GM11168 (cell line): ENCODE measurements around the gene PHC3.
"Not testable (repeated sequence)": the region's sequence is repeated elsewhere in the genome, so short reads cannot be mapped to it uniquely, and the experiment has no call there.

ENCODE experiments used
- in situ Hi-C: fragments of 300-500 bp; cut with MboI; formaldehyde crosslinking; loops from one replicate; pipeline ENCODE4 v1.12.0; 2022; ENCODE audit warnings: low sequenced_read_pairs; ENCODE audit not compliant: unreplicated experiment

Gene PHC3

GRCh38 chr3:170142373-170142772 is 39.2 kb downstream of the PHC3 start:
- in situ Hi-C loops: no loop called here

DNA sequence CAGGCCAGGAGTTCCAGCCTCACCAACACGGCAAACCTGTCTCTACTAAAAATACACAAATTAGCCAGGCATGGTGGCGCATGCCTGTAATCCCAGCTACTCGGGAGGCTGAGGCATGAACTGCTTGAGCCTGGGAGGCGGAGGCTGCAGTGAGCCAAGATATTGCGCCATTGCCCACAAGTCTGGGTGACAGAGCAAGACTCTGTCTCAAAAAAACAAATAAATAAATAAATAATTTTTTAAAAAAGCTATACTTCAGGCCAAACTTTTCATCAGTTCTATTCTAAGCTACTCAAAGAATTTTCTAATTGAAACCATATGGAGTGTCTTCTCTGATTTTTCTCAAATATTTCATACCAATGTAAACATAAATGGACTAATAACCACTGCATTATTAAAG is 43.5 kb downstream of the PHC3 start:
- in situ Hi-C loops: no loop called here

DNA sequence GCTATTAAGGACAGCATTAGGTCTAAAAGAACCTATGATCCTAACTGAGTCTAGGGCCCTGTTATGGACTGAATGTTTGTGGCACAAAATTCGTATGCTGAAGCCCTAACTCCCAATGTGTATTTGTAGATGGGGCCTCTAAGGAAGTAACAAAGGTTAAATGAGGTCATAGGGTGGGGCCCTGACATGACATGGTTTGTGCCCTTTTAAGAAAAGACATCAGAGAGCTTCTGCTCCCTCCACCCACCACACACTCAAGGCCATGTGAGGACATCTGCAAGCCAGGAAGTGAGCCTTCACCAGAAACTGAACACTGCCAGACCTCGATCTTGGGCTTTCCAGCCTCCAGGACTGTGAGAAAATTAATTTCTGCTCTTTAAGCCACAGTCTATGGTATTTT is 49.2 kb downstream of the PHC3 start:
- in situ Hi-C loops: no loop called here

DNA sequence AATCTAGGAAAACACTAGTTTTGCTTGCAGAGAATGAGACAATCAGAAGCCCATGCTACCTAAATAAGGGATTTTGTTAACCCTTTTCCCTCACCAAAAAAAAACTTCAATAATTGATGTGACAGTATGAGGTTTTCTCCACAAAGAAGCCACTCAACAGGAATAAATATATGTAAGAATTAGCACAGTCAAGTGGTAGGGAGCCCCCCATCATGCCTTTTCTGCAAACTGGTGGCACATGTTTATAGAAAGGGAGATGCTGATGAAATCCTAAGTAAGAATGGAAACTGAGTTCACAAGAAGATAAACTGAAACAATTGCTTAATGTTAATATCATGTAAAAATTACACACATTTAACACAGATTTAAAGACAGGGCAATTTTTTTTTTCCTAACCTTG is 51.0 kb downstream of the PHC3 start:
- in situ Hi-C loops: no loop called here

DNA sequence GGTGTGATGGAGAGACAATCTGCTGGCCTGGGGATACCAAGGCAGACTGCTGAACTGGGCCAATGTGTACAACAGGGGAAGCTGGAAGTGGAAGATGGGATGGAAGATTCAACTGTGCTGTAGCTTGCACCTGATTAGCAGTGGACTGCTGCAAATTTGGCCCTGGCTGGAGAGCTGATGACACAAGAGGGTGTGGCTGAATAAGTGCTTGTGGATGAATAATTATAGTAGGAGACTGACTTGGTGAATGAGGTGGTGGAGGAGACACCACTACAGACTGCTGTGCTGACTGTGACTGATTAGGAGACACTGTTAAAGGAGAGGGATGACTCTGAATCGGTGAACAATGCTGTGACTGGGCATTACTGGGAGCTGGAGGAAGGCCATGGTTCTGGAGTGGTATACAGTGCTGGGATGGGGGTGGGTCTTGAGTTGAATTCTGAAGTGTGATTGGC is 52.5 kb downstream of the PHC3 start:
- in situ Hi-C loops: no loop called here

- in situ Hi-C loops: no loop called here
Observed at GRCh38 chr3:170128259-170128976, 53.1 kb downstream of the PHC3 start.

- in situ Hi-C loops: no loop called here
Observed at GRCh38 chr3:170117134-170117533, 64.4 kb downstream of the PHC3 start.

- in situ Hi-C loops: not testable (repeated sequence)
Observed at GRCh38 chr3:170114165-170114564, 67.4 kb downstream of the PHC3 start.

GRCh38 chr3:170111147-170111771 is 70.3 kb downstream of the PHC3 start:
- in situ Hi-C loops: no loop called here

- in situ Hi-C loops: no loop called here
Observed at GRCh38 chr3:170109579-170110293, 71.8 kb downstream of the PHC3 start.

- in situ Hi-C loops: no loop called here
Observed at GRCh38 chr3:170108955-170109354, 72.6 kb downstream of the PHC3 start.

GRCh38 chr3:170107941-170108340 is 73.6 kb downstream of the PHC3 start:
- in situ Hi-C loops: no loop called here

GRCh38 chr3:170102431-170102830 is 79.1 kb downstream of the PHC3 start:
- in situ Hi-C loops: no loop called here

- in situ Hi-C loops: no loop called here
Observed at GRCh38 chr3:170100944-170101343, 80.6 kb downstream of the PHC3 start.

- in situ Hi-C loops: no loop called here
Observed at GRCh38 chr3:170098753-170099152, 82.8 kb downstream of the PHC3 start.

DNA sequence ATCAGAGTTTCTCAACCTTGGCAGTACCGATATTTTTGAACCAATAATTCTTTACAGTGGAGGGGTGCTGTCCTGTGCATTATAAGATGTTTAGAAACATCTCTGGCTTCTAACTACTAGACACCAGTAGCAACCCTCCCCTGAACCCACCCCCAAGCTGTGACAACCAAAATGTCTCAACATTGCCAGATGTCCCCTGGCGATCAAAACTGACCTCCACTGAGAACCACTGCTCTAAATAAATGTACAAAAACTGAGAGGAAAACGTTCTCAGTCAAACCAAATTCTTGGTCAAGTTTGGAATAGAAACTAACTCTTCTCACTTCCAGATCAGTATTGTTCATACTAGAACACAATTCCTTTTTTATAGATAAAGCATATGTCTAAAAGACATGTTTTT is 85.2 kb downstream of the PHC3 start:
- in situ Hi-C loops: no loop called here

- in situ Hi-C loops: no loop called here
Observed at GRCh38 chr3:170095771-170096170, 85.8 kb downstream of the PHC3 start.

DNA sequence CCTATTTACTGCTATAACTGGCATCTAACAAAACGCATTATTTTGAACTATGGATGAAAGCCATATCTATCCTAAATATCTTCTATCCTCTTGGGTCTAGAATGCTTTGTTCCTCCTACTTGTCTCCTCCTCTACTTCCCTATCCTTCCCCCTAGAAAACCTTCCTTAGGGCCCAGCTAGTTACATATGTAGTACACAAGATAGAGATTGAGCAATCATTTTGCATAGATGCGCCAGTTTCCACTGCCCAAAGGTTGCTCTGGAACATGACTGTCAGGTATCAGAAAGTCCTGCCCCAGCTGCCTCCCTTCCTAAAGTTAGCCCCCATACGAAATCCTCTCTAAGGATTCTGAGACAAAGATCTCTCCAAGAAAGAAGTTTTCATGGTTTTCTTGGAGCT is 88.6 kb downstream of the PHC3 start:
- in situ Hi-C loops: no loop called here

DNA sequence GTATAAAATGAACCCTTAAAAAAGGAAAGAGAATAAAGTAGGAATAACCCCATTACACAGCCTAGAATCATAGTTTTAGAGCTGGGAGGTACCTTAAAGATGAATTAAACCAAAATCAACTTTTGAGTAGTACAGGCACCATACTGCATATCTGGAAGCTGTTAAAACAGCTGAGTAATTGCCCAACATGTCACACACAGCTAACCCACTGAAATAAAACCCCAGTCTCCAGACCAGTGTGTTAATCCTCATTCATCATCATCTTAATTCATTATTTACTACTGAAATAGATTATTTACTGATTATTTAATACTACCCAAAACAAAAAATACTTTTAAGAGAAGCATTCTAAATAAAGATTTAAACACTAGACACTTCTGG is 90.9 kb downstream of the PHC3 start:
- in situ Hi-C loops: no loop called here

- in situ Hi-C loops: no loop called here
Observed at GRCh38 chr3:170089862-170090600, 91.5 kb downstream of the PHC3 start.

- in situ Hi-C loops: no loop called here
Observed at GRCh38 chr3:170085396-170085795, 96.1 kb downstream of the PHC3 start.
